B cell (primary cell): ENCODE measurements around the gene EXOC6. TPM values are rescaled to one million over a fixed set of nuclear protein-coding genes. Genes with fewer than 3 reads are reported as not detected.

Source experiments
- ATAC-seq: fragments of 200-7000 bp; cut with Tn5 transposase; one replicate; pipeline ENCODE4 v1.10.0; 2021; ENCODE audit warnings: low read depth, mild to moderate bottlenecking, moderate number of reproducible peaks, moderate library complexity
- CTCF ChIA-PET: fragments of 350-600 bp; sonication (Branson Sonifier 250); formaldehyde crosslinking; loops from one replicate; lab custom pipeline; 2021; ENCODE audit warnings: antibody characterized with exemption, inconsistent platforms; lab: Charles Lee
- POLR2A ChIA-PET: fragments of 350-600 bp; sonication (Branson Sonifier 250); formaldehyde crosslinking; loops from one replicate; lab custom pipeline; 2021; ENCODE audit warnings: antibody characterized with exemption; lab: Charles Lee
- DNase-seq: peaks from one replicate; pipeline ENCODE4 v3.0.0; 2013
- H2AFZ ChIP-seq: 2 replicates; pipeline ENCODE4 v1.6.1; 2012; ENCODE audit warnings: mild to moderate bottlenecking, low read depth, low read length; ENCODE audit not compliant: insufficient read depth, poor library complexity, severe bottlenecking
- H3K27ac ChIP-seq, 2 donors: 1 replicate in 1 of 2; 2 replicates in 1 of 2; pipeline ENCODE4 v1.5.1; 2012 to 2013; ENCODE audit warnings: low read length in 2 of 2, mild to moderate bottlenecking in 2 of 2, moderate library complexity in 1 of 2
- H3K27me3 ChIP-seq, 4 experiments: fragments of 200-600 bp in 1 of 4; sonication (generic) in 1 of 4; replicated peaks in 1 of 4; 1 replicate in 2 of 4; 2 replicates in 2 of 4; pipeline versions ENCODE4 v1.6.1 to v1.7.0; 2013 to 2016; ENCODE audit warnings: low read length in 3 of 4, mild to moderate bottlenecking in 2 of 4, mixed read lengths in 1 of 4, moderate library complexity in 1 of 4; ENCODE audit not compliant: insufficient read depth in 4 of 4, control insufficient read depth in 3 of 4; ENCODE audit errors: control extremely low read depth in 1 of 4
- H3K36me3 ChIP-seq, 2 experiments: replicated peaks in 1 of 2; 1 replicate in 1 of 2; 2 replicates in 1 of 2; pipeline versions ENCODE4 v1.6.1 to v1.7.1; 2013; ENCODE audit warnings: low read length in 1 of 2; ENCODE audit not compliant: insufficient read depth in 2 of 2, control insufficient read depth in 1 of 2; ENCODE audit errors: control extremely low read depth in 1 of 2, extremely low read depth in 1 of 2
- H3K4me1 ChIP-seq, 2 donors: fragments of 200-600 bp in 1 of 2; sonication (generic) in 1 of 2; 1 replicate in 1 of 2; 2 replicates in 1 of 2; pipeline versions ENCODE4 v1.5.1 to v1.6.1; 2013 to 2017; ENCODE audit warnings: low read length in 2 of 2; ENCODE audit not compliant: control insufficient read depth in 2 of 2, insufficient read depth in 2 of 2
- H3K4me2 ChIP-seq: replicated peaks from 2 replicates; pipeline ENCODE3; 2012; ENCODE audit warnings: mild to moderate bottlenecking, low read depth, low read length; ENCODE audit not compliant: poor library complexity, severe bottlenecking
- H3K4me3 ChIP-seq, 5 experiments: fragments of 200-600 bp in 1 of 5; sonication (generic) in 1 of 5; 1 replicate in 3 of 5; 2 replicates in 2 of 5; pipeline versions ENCODE4 v1.5.1 to v1.7.0; 2011 to 2016; ENCODE audit warnings: low read length in 4 of 5, mild to moderate bottlenecking in 4 of 5, low read depth in 2 of 5, control low read depth in 1 of 5, moderate library complexity in 1 of 5; ENCODE audit not compliant: insufficient read depth in 1 of 5; ENCODE audit errors: control extremely low read depth in 1 of 5, extremely low read depth in 1 of 5
- H3K79me2 ChIP-seq: fragments of 200-600 bp; sonication (generic); one replicate; pipeline ENCODE4 v1.6.0; 2016; ENCODE audit warnings: low read length; ENCODE audit not compliant: control insufficient read depth, insufficient read depth
- H3K9ac ChIP-seq: fragments of 200-600 bp; sonication (generic); 2 replicates; pipeline ENCODE4 v1.6.1; 2017; ENCODE audit warnings: mild to moderate bottlenecking, low read length, moderate library complexity
- H3K9me3 ChIP-seq, 3 donors: one replicate each; pipeline versions ENCODE4 v1.6.1 to v1.7.1; 2013; ENCODE audit warnings: low read length in 2 of 3; ENCODE audit not compliant: control insufficient read depth in 2 of 3, insufficient read depth in 1 of 3; ENCODE audit errors: control extremely low read depth in 1 of 3
- H4K20me1 ChIP-seq: 2 replicates; pipeline ENCODE4 v1.6.0; 2012; ENCODE audit warnings: mild to moderate bottlenecking, low read length; ENCODE audit not compliant: insufficient read depth, control insufficient read depth, poor library complexity, severe bottlenecking
- H3K27ac Mint-ChIP-seq: one replicate; pipeline ENCODE4 v1.8.0; 2021; ENCODE audit warnings: mixed read lengths
- H3K27me3 Mint-ChIP-seq: one replicate; pipeline ENCODE4 v1.8.0; 2021; ENCODE audit warnings: mixed read lengths
- H3K4me1 Mint-ChIP-seq: one replicate; pipeline ENCODE4 v1.8.0; 2021; ENCODE audit warnings: mixed read lengths
- H3K4me3 Mint-ChIP-seq: one replicate; pipeline ENCODE4 v1.8.0; 2021; ENCODE audit warnings: mixed read lengths
- H3K9me3 Mint-ChIP-seq: one replicate; pipeline ENCODE4 v1.8.0; 2022; ENCODE audit warnings: mixed read lengths; ENCODE audit not compliant: insufficient read depth
- CTCF ChIP-seq: fragments of 200-600 bp; IDR thresholded peaks from one replicate; pipeline ENCODE4 v1.8.0; 2022; ENCODE audit warnings: antibody characterized with exemption, mild to moderate bottlenecking
- EZH2 ChIP-seq: IDR thresholded peaks from 2 replicates; pipeline ENCODE4 v1.6.1; 2012; ENCODE audit warnings: borderline replicate concordance, low read depth, mild to moderate bottlenecking, moderate library complexity, low read length; ENCODE audit not compliant: insufficient read depth, poor library complexity, severe bottlenecking
- WGBS: methylation state at CpG from one replicate; pipeline ENCODE4 v1.1.5; 2013; ENCODE audit warnings: missing lambda C conversion rate; ENCODE audit not compliant: insufficient coverage; 5-methylcytosine and 5-hydroxymethylcytosine counted together
- intact Hi-C: fragments of 100-400 bp; cut with micrococcal nuclease; formaldehyde crosslinking; loops from one replicate; pipeline ENCODE4 v1.10.0; 2022
- polyA plus RNA-seq: library from polyadenylated mRNA; depleted of rRNA; stranded (reverse); fragments of >200 nt; gene quantifications from 2 replicates; pipeline ENCODE4 v1.2.3, GENCODE V29; 2012
- total RNA-seq, 2 donors: library from RNA; stranded (reverse); fragments of 120-200 nt in 1 of 2; gene quantifications; 1 replicate in 1 of 2; 2 replicates in 1 of 2; pipeline versions ENCODE4 v1.2.3 to v1.2.4, GENCODE V29; 2013 to 2022

The EXOC6 gene
- total and polyA plus RNA-seq, 2 donors (not counting 1 experiment from before 2014, with no cell fraction given), result 7.9 to 22.6 TPM

GRCh38 chr10:93060887-93061593, 212.7 kb downstream of the EXOC6 start:
- Histone ChIP-seq H3K4me3 (no peak overlapping the region), H3K4me1 (peaks cover 23 to 26% of the 10 kb centered on the region in 2 donors), H3K79me2 (no peaks in the 10 kb centered on the region), H4K20me1 (peaks cover 4% of the 10 kb centered on the region), H3K36me3 (peaks cover 1 to 11% of the 10 kb centered on the region in 2 experiments), H3K27me3 (peaks cover 0 to 33% (median 13%) of the 10 kb centered on the region in 4 experiments), H3K9me3 (peaks cover 0 to 7% (median 0%) of the 10 kb centered on the region in 3 donors), H3K4me2 (peak overlapping the region; percentile 73), H3K9ac (no peak overlapping the region), H3K27ac (no peak overlapping the region), H2AFZ (no peak overlapping the region)
- ATAC-seq, result no peak
- no peak overlapping the region for H3K27ac Mint-ChIP-seq
- POLR2A ChIA-PET, result no interaction called here
- TF ChIP-seq CTCF, result no peak
- TF ChIP-seq EZH2, result no peak
- CTCF ChIA-PET, result no interaction called here
- H3K9me3 Mint-ChIP-seq, result no peaks in the 10 kb centered on the region
- peak; percentile 12 for DNase-seq
- 56% methylated on average over 45 of the region's 45 CpGs for WGBS
- peak overlapping the region; percentile 74 for H3K4me3 Mint-ChIP-seq
- intact Hi-C loops, result no loop called here
- peaks cover 39% of the 10 kb centered on the region for H3K27me3 Mint-ChIP-seq
- peaks cover 26% of the 10 kb centered on the region for H3K4me1 Mint-ChIP-seq
